K562 (cell line): ENCODE measurements around the gene TTLL9. TPM values are rescaled to one million over a fixed set of nuclear protein-coding genes. Genes with fewer than 3 reads are reported as not detected.

Experiments used
- ATF4 ChIP-seq: fragments of 450-650 bp; formaldehyde crosslinking; IDR thresholded peaks from 2 replicates; pipeline ENCODE4 v1.4.0; 2022; ENCODE audit warnings: mild to moderate bottlenecking, moderate library complexity
- FOXJ3 ChIP-seq: sonication (generic); formaldehyde crosslinking; IDR thresholded peaks from 2 replicates; pipeline ENCODE4 v1.4.0; 2020; ENCODE audit warnings: mild to moderate bottlenecking, missing genetic modification reagents
- NR0B1 ChIP-seq: fragments of 450-650 bp; IDR thresholded peaks from one replicate; pipeline ENCODE4 v1.6.1; 2018; ENCODE audit warnings: mild to moderate bottlenecking, moderate library complexity; ENCODE audit not compliant: partially characterized antibody
- NR2C1 ChIP-seq, 2 experiments: fragments of 450-650 bp; IDR thresholded peaks; 2 replicates each; pipeline ENCODE4 v1.6.1; 2017; ENCODE audit warnings: mild to moderate bottlenecking in 2 of 2, antibody characterized with exemption in 1 of 2, inconsistent platforms in 1 of 2, missing compliant biosample characterization in 1 of 2, missing genetic modification characterization in 1 of 2
- NR2C2 ChIP-seq, 2 experiments: fragments of 200-800 bp in 1 of 2; sonication (Bioruptor generic) in 1 of 2; sonication (generic) in 1 of 2; formaldehyde crosslinking in 1 of 2; IDR thresholded peaks; 2 replicates each; pipeline versions ENCODE4 v1.6.1 to v1.8.0; 2016 to 2022; ENCODE audit warnings: mild to moderate bottlenecking in 1 of 2, missing compliant biosample characterization in 1 of 2, missing genetic modification characterization in 1 of 2, missing genetic modification reagents in 1 of 2
- PHB2 ChIP-seq: fragments of 450-650 bp; IDR thresholded peaks from 2 replicates; pipeline ENCODE4 v1.6.1; 2017; ENCODE audit warnings: low read depth
- RERE ChIP-seq: sonication (generic); formaldehyde crosslinking; IDR thresholded peaks from 2 replicates; pipeline ENCODE4 v1.8.0; 2023; ENCODE audit warnings: missing genetic modification reagents, mild to moderate bottlenecking, borderline replicate concordance
- TCF7L2 ChIP-seq: fragments of 150-350 bp; IDR thresholded peaks from 2 replicates; pipeline ENCODE4 v1.6.1; 2016; ENCODE audit warnings: low read depth, mild to moderate bottlenecking, low read length, moderate library complexity
- ZNF197 ChIP-seq: fragments of 200-800 bp; sonication (Bioruptor generic); IDR thresholded peaks from 2 replicates; pipeline ENCODE4 v1.6.1; 2016; ENCODE audit warnings: low read depth, missing genetic modification characterization, missing compliant biosample characterization
- ZNF23 ChIP-seq: fragments of 250-450 bp; sonication (Bioruptor Pico); IDR thresholded peaks from 2 replicates; pipeline ENCODE4 v1.4.0; 2020; ENCODE audit warnings: mild to moderate bottlenecking
- ZNF518B ChIP-seq: fragments of 250-450 bp; sonication (Bioruptor Pico); IDR thresholded peaks from 2 replicates; pipeline ENCODE4 v1.5.0; 2021; ENCODE audit warnings: mild to moderate bottlenecking, moderate library complexity
- polyA plus RNA-seq, 8 experiments: library from polyadenylated mRNA; depleted of rRNA in 4 of 8; stranded (reverse) in 5 of 8; unstranded in 3 of 8; fragments of >200 nt; fragmentation: Nextera tagmentation in 2 of 8; fragmentation: Illumina TruSeq in 1 of 8; extraction: Ambion mirVana in 2 of 8; extraction: Trizol in 1 of 8; gene quantifications; 2 replicates each; pipeline versions ENCODE4 v1.2.1 to v1.2.3, GENCODE V29; 2011 to 2014; ENCODE audit warnings: inconsistent platforms in 1 of 8, missing spikeins in 1 of 8
- total RNA-seq, 7 experiments: library from RNA; depleted of rRNA in 6 of 7; stranded (reverse); fragments of >200 nt in 6 of 7; fragmentation: Illumina TruSeq in 2 of 7; extraction: Trizol in 2 of 7; gene quantifications; 2 replicates each; pipeline versions ENCODE4 v1.2.1 to v1.2.3, GENCODE V29; 2011 to 2021; ENCODE audit warnings: low replicate concordance in 1 of 7

TTLL9 gene
- total and polyA plus RNA-seq, 9 of the 15 experiments (the other 6 are each of a cell fraction or from before 2014, with no cell fraction given), result 0.06 to 0.07 TPM; not detected in 7

- TF ChIP-seq ZNF518B (CRISPR knock-in tag), result no peak
- no peak for TF ChIP-seq RERE (CRISPR knock-in tag)
- TF ChIP-seq FOXJ3 (CRISPR knock-in tag), result no peak
- no peak for TF ChIP-seq TCF7L2
- TF ChIP-seq NR0B1, result no peak
- TF ChIP-seq ATF4 (CRISPR knock-in tag), result no peak
- no peak for TF ChIP-seq ZNF23 (CRISPR knock-in tag)
- TF ChIP-seq NR2C2 (CRISPR knock-in tag; IDR thresholded peaks at IDR 0.05), result no peak
- no peak for TF ChIP-seq NR2C2 (tag; IDR thresholded peaks at IDR 0.05)
- no peak for TF ChIP-seq ZNF197
- TF ChIP-seq NR2C1 (IDR thresholded peaks at IDR 0.05), result no peak
- no peak for TF ChIP-seq NR2C1 (tag; IDR thresholded peaks at IDR 0.05)
- TF ChIP-seq PHB2, result no peak
Observed at GRCh38 chr20:31837896-31838397, 32.5 kb upstream of the TTLL9 start (continued).
